KBM-7 (cell line): Measurements from ENCODE around the gene ADAMTS2.

ENCODE experiments used
- DNase-seq: peaks from one replicate; pipeline ENCODE4 v3.0.0-alpha.2; 2015
- in situ Hi-C: fragments of 300-500 bp; cut with MboI; formaldehyde crosslinking; loops from 2 replicates; pipeline ENCODE4 v1.14.3; 2020; ENCODE audit warnings: low sequenced_read_pairs, low pct_unique_long_range_greater_than_20kb, mixed read lengths

Gene ADAMTS2

DNA sequence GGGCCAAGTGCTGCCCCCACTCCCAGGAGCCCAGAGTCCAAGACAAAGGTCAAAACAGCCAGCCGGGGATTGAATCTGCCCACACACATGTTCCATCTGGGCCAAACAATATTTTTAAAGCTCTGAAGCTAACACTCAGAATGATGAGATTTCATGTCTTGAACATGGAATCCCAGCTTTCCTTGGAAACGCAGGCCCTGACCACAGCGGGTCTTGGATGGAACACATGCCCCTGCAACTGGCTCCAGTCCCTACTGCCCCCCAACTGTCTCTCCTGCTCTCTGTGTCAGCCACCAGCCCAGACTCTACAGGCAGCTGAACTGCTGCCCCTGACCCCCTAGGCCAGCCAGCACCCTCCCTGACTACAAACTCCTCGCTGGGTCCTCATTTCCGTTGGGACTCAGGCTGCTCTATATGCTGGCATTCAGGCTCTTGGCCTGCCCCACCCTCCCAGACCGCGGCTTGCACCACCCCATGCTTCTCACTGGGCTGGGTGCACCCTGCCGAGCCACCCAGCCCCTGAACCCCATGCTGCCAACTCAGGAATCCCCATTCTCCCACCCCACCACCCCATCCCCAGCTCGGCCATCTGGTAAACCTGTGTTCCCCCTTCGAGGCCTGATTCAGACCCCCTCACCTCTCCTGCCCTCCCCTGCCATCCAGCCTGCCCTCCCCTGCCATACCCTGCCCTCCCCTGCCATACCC, 71.7 kb downstream of the ADAMTS2 start:
- in situ Hi-C loops = no loop called here
- DNase-seq = no peak

GRCh38 chr5:179273073-179273435, 72.2 kb downstream of the ADAMTS2 start:
- in situ Hi-C loops = no loop called here
- DNase-seq = no peak

- DNase-seq = no peak
- in situ Hi-C loops = no loop called here
Observed at GRCh38 chr5:179272326-179273072, 72.8 kb downstream of the ADAMTS2 start.

- in situ Hi-C loops = no loop called here
- no peak for DNase-seq
Observed at GRCh38 chr5:179271821-179272325, 73.4 kb downstream of the ADAMTS2 start.

- no peak for DNase-seq
- in situ Hi-C loops = no loop called here
Observed at GRCh38 chr5:179271428-179271734, 73.9 kb downstream of the ADAMTS2 start.

DNA sequence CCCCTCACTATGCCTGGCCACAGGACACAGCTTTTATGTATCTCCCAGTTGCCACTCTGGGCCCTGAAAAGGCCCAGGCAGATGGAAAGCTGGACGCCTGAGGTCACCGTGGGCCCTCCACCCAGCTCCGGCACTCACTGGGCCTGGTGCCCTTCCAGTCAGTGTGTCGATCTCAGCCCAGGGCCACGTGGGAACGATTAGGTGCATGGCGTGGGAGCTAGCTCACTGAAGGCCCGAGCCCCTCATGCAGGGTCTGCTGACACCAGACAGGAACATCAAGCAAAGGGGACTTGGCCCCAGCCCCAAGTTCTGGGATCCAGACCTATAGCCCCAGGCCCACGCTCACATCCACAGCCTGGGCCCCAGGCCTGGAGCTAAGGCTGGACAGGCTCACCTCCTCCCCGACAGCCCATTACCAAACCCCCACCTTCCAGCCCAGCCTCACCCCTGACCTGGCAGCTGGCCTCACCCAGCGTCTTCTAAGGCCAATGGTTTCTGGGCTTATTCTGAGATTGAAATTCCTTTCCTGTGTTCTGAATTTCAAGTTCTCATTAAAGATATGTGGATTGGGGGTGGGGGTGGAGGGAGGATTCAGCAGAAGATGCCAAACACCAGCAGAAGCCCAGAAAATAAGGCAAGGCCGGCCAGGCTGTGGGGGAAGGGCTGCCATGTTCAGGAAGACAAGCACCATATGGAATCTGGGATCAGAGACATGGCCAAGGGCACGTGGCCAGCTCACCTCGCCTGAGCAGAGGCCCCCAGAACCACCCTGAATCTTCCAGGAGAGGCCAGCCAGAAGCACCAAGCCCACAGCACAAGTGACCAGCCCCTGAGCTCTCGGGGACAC, 74.5 kb downstream of the ADAMTS2 start:
- in situ Hi-C loops = no loop called here
- DNase-seq = no peak

GRCh38 chr5:179269781-179270543, 75.3 kb downstream of the ADAMTS2 start:
- DNase-seq = no peak
- in situ Hi-C loops = no loop called here

- DNase-seq = no peak
- in situ Hi-C loops = no loop called here
Observed at GRCh38 chr5:179268966-179269693, 76.1 kb downstream of the ADAMTS2 start.

- in situ Hi-C loops = no loop called here
- DNase-seq = no peak
Observed at GRCh38 chr5:179268399-179268952, 76.8 kb downstream of the ADAMTS2 start.

- in situ Hi-C loops = no loop called here
- DNase-seq = no peak
Observed at GRCh38 chr5:179267671-179268083, 77.6 kb downstream of the ADAMTS2 start.

- DNase-seq = no peak
- in situ Hi-C loops = no loop called here
Observed at GRCh38 chr5:179267071-179267670, 78.1 kb downstream of the ADAMTS2 start.

DNA sequence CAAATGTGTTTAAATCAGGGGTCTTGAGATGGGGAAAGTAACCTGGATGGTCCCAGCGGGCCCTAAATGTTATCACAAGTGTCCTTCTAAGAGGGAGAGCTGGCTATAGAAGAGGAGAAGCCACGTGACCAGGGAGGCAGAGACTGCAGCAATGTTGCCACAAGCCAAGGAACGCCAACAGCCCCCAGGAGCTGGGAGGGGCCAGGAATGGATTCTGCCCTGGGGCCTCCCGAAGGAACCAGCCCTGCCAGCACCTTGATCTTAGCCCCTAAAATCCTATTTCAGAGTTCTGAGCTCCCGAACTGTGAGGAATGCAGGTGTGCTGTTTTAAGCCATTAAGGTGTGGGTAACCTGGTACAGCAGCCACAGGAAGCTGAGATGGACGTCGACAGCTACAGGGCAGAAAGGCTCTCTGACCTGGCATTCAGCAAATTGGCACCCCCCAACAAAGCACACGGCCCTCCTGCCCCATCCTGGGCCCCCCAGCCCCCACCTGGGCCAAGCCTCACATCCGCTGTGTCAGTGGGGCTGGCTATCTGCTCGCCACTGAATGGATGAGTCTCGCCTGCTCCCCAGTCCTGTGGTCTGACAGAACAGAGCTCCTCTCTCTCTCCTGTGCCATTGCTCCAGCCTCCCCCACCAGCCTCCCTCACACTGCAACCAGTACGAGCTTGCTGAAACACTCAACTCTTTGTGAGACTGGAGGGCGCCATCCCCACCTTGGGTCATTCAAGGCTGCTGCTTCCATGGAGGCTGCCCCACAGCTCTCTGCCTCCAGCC, 78.8 kb downstream of the ADAMTS2 start:
- in situ Hi-C loops = no loop called here
- no peak for DNase-seq

GRCh38 chr5:179265514-179266290, 79.6 kb downstream of the ADAMTS2 start:
- DNase-seq = no peak
- in situ Hi-C loops = no loop called here

DNA sequence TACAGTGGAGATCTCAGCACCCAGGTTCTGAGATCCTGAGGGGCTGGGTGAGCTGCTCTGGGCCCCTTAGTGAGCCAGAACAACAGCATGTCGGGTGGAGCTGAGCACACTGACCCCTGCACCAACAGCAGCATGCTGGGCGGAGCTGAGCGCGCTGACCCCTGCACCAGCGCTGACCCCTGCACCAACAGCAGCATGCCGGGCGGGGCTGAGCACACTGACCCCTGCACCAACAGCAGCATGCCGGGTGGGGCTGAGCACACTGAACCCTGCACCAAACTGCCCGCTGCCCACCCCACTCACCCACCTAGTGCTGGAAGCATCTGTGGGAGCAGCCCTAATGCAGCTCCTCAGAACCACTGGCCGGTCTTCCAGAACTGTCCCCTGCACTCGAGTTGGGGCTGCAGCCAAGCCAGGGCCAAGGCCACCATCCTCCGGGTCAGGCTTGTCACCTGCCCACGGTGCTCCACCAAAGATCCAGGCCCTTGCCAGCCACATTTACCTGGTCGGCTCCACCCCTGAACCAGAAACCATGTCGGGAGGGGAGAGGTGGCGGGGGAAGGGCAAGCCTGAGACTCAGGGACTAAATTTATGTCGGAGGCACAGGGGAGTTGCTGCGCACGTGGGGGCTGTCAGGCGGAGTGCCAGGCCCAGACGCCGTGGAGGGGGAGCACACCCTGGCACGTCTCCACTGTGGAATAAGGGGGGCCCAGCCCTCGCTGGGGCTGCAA, 80.3 kb downstream of the ADAMTS2 start:
- DNase-seq = no peak
- in situ Hi-C loops = no loop called here

DNA sequence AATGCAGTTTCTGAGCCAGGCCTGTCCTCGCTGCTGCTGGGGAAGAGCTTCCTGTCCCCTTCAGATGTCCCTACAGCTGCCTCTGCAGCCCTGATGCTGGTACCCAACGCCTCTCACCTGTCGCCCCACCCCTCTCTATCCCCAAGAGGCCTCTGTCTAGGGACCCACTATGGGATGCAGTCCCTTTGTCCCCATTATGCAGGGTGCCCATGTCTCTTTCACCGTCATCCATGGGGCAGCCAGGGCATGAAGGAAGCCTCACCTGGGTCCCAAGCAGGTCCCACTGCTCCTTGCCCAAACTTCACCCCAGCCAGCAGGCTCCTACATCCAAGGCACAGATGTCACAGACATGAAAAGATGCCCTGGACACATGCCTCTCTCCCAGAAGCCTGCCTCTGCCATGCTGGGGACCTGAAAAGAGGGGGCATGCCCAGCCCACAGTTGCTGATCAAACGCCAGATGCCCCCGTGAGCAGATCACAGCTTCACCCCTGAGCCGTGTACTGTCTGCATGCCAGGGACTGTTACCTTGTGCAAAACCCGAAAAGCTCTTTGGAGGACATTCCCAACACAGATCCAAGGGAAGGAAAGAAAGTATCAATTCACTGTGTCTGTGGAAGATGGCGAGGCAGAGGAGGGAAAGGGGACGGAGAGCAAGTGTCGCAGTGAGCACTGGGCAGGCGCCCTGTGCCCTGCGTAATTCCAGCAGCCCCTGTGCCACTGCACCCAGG, 81.0 kb downstream of the ADAMTS2 start:
- in situ Hi-C loops = no loop called here
- DNase-seq = no peak
